Lower leg skin (tissue), 3 donors: Measurements from ENCODE around the gene INTS13.

Experiments
- CTCF ChIP-seq, 3 donors: fragments of 450-650 bp; IDR thresholded peaks; one replicate each; pipeline ENCODE4 v1.5.1; 2016; ENCODE audit warnings: antibody characterized with exemption in 3 of 3, mild to moderate bottlenecking in 3 of 3, moderate library complexity in 2 of 3
- POLR2A ChIP-seq, 2 donors: fragments of 450-650 bp; IDR thresholded peaks; one replicate each; pipeline ENCODE4 v1.6.1; 2016 to 2017; ENCODE audit warnings: antibody characterized with exemption in 2 of 2, mild to moderate bottlenecking in 1 of 2, moderate library complexity in 1 of 2

- no peak for TF ChIP-seq POLR2A (IDR thresholded peaks at IDR 0.05)
- TF ChIP-seq CTCF (IDR thresholded peaks at IDR 0.05) = no peak
Measured at GRCh38 chr12:26871985-26872384, 65.8 kb downstream of the INTS13 start.
